Endothelial cell (in vitro differentiated cells): ENCODE measurements around the gene GSTM3. TPM values are rescaled to one million over a fixed set of nuclear protein-coding genes. Genes with fewer than 3 reads are reported as not detected.

Experiments used
- DNase-seq: peaks from one replicate; pipeline ENCODE4 v3.0.0; 2021; ENCODE audit warnings: low spot score
- H3K27ac Mint-ChIP-seq: one replicate; pipeline ENCODE4 v1.8.0; 2021; ENCODE audit warnings: mixed read lengths, inconsistent platforms; ENCODE audit not compliant: unreplicated experiment
- H3K27me3 Mint-ChIP-seq: one replicate; pipeline ENCODE4 v1.8.0; 2021; ENCODE audit warnings: mild to moderate bottlenecking, moderate library complexity, mixed read lengths, inconsistent platforms; ENCODE audit not compliant: unreplicated experiment
- H3K36me3 Mint-ChIP-seq: one replicate; pipeline ENCODE4 v1.8.0; 2021; ENCODE audit warnings: mild to moderate bottlenecking, low read depth, mixed read lengths, inconsistent platforms; ENCODE audit not compliant: unreplicated experiment
- H3K4me1 Mint-ChIP-seq: one replicate; pipeline ENCODE4 v1.8.0; 2021; ENCODE audit warnings: mild to moderate bottlenecking, mixed read lengths, inconsistent platforms; ENCODE audit not compliant: unreplicated experiment
- H3K4me3 Mint-ChIP-seq: one replicate; pipeline ENCODE4 v1.8.0; 2021; ENCODE audit warnings: mild to moderate bottlenecking, mixed read lengths, inconsistent platforms; ENCODE audit not compliant: unreplicated experiment
- H3K9me3 Mint-ChIP-seq: one replicate; pipeline ENCODE4 v1.8.0; 2021; ENCODE audit warnings: mixed read lengths, inconsistent platforms; ENCODE audit not compliant: unreplicated experiment
- long read RNA-seq: library from polyadenylated mRNA; unstranded; transcript quantifications from one replicate; pipeline ENCODE4 v2.0.0, GENCODE V29; 2020; ENCODE audit not compliant: unreplicated experiment
- total RNA-seq: library from RNA; stranded (reverse); fragmentation: NEBNext Ultra II Directional; extraction: Animal tissue kit (Norgen Biotek cat#: 25700); gene quantifications from one replicate; pipeline ENCODE4 v1.2.1, GENCODE V29; 2021; ENCODE audit not compliant: unreplicated experiment
- TF ChIP-seq, protein P1 (sequence below): fragments of 200-600 bp; sonication (generic); IDR thresholded peaks from one replicate; pipeline ENCODE4 v1.5.0; 2021; ENCODE audit warnings: antibody characterized with exemption; ENCODE audit not compliant: unreplicated experiment

The GSTM3 gene
- 6.9 TPM for total RNA-seq
- long read RNA-seq, full-length matches to known transcripts, result 3 of 3 reads
- long read RNA-seq, partial matches to known transcripts, result 0 of 3 reads
- long read RNA-seq, other reads (novel, unspliced or antisense), result 0 of 3 reads

GRCh38 chr1:109740615-109741373 lies at the start of gene GSTM3:
TSS of gene GSTM3 (minus strand) at chr1:109741038. CDS start at chr1:109740287, 751 bp downstream.
- DNase-seq, result no peak
- Mint-ChIP-seq H3K9me3 (no peaks in the 10 kb centered on the region), H3K27ac (peak within 1 kb of the TSS; percentile 38), H3K4me1 (peaks cover 16% of the 10 kb centered on the region), H3K27me3 (peaks cover 5% of the 10 kb centered on the region), H3K36me3 (peaks cover 21% of the 10 kb centered on the region), H3K4me3 (peak within 1 kb of the TSS; percentile 84)
- TF ChIP-seq, protein P1, sequence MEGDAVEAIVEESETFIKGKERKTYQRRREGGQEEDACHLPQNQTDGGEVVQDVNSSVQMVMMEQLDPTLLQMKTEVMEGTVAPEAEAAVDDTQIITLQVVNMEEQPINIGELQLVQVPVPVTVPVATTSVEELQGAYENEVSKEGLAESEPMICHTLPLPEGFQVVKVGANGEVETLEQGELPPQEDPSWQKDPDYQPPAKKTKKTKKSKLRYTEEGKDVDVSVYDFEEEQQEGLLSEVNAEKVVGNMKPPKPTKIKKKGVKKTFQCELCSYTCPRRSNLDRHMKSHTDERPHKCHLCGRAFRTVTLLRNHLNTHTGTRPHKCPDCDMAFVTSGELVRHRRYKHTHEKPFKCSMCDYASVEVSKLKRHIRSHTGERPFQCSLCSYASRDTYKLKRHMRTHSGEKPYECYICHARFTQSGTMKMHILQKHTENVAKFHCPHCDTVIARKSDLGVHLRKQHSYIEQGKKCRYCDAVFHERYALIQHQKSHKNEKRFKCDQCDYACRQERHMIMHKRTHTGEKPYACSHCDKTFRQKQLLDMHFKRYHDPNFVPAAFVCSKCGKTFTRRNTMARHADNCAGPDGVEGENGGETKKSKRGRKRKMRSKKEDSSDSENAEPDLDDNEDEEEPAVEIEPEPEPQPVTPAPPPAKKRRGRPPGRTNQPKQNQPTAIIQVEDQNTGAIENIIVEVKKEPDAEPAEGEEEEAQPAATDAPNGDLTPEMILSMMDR, result no peak

GRCh38 chr1:109790329-109790728 lies 49.5 kb upstream of the GSTM3 start:
- Mint-ChIP-seq H3K36me3 (no peaks in the 10 kb centered on the region), H3K27ac (peak overlapping the region; percentile 52), H3K9me3 (no peaks in the 10 kb centered on the region), H3K27me3 (peaks cover 2% of the 10 kb centered on the region), H3K4me3 (no peak overlapping the region), H3K4me1 (peaks cover 22% of the 10 kb centered on the region)
- no peak for DNase-seq
- TF ChIP-seq, protein P1, result no peak

DNA sequence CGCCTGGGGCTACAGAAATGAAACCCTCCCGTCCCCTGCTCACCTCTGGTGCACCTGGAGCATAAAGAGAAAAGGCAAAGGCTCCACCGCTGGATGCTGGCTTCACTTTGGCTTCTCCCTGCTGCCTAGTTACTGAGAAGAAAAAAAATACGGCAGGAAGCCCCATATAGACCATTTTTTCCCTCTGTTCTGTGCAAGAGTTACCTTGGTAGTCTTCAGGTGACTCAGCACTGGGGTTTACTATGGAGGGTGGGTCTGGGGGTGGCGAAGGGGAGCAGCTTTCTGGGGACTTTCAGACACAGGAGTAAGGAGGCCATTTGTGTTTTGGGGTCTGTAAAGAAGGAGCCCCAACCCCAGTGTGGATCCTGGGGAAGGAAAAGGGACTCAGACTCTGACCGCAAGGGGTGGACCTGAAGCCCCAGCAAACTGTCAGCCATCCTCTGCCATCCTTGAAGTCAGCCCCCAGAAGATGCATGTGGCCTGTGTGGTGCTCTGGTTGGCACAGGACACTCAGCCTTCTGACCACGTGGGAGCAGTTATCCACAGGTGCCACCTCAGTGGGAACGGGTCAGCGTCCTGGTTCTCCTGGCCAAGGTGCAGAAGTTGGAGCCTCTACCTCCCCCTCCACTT lies 48.8 kb upstream of the GSTM3 start:
- no peaks in the 10 kb centered on the region for H3K36me3 Mint-ChIP-seq
- no peaks in the 10 kb centered on the region for H3K9me3 Mint-ChIP-seq
- H3K4me3 Mint-ChIP-seq, result no peak overlapping the region
- no peak overlapping the region for H3K27ac Mint-ChIP-seq
- peaks cover 5% of the 10 kb centered on the region for H3K27me3 Mint-ChIP-seq
- TF ChIP-seq, protein P1, result no peak
- DNase-seq, result no peak
- H3K4me1 Mint-ChIP-seq, result peaks cover 22% of the 10 kb centered on the region

DNA sequence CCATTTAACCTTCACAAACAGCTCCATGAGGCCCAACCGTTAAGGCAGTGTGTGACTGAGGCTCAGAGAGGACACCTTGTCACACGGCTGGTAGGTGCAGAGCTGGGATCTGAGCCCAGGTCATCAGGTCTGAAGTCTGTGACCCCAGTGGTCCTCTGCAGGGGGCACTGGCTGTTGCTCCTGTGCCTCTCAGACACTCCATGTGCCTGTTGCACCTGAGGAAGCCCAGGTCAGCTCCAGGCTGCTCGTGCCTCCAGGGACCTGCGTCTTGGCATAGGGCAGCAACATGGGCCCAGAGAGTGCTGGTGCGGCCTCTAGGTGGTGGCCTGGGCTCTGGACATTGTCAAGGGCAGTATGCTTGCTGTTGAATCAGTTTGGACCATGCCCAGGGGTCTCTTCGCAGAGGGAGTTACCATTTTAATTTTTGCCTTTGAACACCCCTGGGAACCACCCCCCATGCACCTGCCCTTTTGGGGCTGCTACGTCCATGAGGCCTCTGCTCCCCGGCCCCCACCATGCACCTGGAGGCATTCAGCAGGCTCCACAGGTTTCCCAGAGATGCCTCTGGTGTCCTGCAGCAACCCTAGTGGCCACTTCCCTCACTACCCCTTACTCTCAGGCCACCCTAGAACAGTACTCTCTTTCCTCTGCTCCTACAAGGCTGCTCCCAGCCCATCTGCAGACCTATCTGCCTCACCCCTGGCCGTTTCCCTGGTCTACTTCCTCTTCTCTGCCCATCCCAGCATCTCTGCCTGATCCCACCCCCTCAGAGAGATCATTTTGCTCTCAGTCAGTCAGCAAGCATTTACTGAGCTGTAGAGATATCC lies 48.1 kb upstream of the GSTM3 start:
- Mint-ChIP-seq H3K4me3 (no peak overlapping the region), H3K4me1 (peaks cover 19% of the 10 kb centered on the region), H3K9me3 (no peaks in the 10 kb centered on the region), H3K27me3 (peaks cover 5% of the 10 kb centered on the region), H3K36me3 (no peaks in the 10 kb centered on the region), H3K27ac (no peak overlapping the region)
- TF ChIP-seq, protein P1, result peak; percentile 33
- peak; percentile 35 for DNase-seq
